Measurements from ENCODE around the gene LST1. TPM values are rescaled to one million over a fixed set of nuclear protein-coding genes. Genes with fewer than 3 reads are reported as not detected.
A peak's percentile ranks its signal among the peaks of the same experiment; 100 is the strongest.

The LST1 gene
- total RNA-seq, 4 donors from 2014 or later = 1.9 to 9.3 (median 6.8) TPM

GRCh38 chr6:31582230-31582643 lies 3.8 kb upstream of the LST1 start, which contains the start of gene LTB:
LTB (minus strand) TSS chr6:31582424; CDS start chr6:31582417, 7 bp downstream.
- 100% methylated on average over 1 of the region's 3 CpGs for WGBS
- intact Hi-C loops (cut with DNase I) = loop anchor here (5.0 kb wide), 1 partner anchor 35 kb away; the partner anchor contains the start of genes ATP6V1G2 and NFKBIL1
- Histone ChIP-seq H3K27ac (replicated peaks in 1 of 4) (peak within 1 kb of the TSS; percentile 77 to 84 (median 80)), H3K36me3 (no peaks in the 10 kb centered on the region), H3K4me3 (peak within 1 kb of the TSS; percentile 67 to 86 (median 70)), H3K4me1 (peaks cover 17 to 24% (median 21%) of the 10 kb centered on the region in 4 donors), H3K9me3 (no peaks in the 10 kb centered on the region), H3K27me3 (peaks cover 0 to 8% (median 3%) of the 10 kb centered on the region in 4 donors)
- no peak for DNase-seq (ENCODE audit: extremely low spot score)
- TF ChIP-seq POLR2AphosphoS5 (IDR thresholded peaks at IDR 0.05) (no peak), POLR2A (IDR thresholded peaks at IDR 0.05; ENCODE audit: low read depth) (no peak), EP300 (IDR thresholded peaks at IDR 0.05) (no peak)
- TF ChIP-seq, protein P1, sequence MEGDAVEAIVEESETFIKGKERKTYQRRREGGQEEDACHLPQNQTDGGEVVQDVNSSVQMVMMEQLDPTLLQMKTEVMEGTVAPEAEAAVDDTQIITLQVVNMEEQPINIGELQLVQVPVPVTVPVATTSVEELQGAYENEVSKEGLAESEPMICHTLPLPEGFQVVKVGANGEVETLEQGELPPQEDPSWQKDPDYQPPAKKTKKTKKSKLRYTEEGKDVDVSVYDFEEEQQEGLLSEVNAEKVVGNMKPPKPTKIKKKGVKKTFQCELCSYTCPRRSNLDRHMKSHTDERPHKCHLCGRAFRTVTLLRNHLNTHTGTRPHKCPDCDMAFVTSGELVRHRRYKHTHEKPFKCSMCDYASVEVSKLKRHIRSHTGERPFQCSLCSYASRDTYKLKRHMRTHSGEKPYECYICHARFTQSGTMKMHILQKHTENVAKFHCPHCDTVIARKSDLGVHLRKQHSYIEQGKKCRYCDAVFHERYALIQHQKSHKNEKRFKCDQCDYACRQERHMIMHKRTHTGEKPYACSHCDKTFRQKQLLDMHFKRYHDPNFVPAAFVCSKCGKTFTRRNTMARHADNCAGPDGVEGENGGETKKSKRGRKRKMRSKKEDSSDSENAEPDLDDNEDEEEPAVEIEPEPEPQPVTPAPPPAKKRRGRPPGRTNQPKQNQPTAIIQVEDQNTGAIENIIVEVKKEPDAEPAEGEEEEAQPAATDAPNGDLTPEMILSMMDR (IDR thresholded peaks at IDR 0.05) = no peak

- H3K4me3 ChIP-seq = no peak overlapping the region
- intact Hi-C loops (cut with DNase I) = no loop called here
- H3K4me1 ChIP-seq = peaks cover 16 to 20% (median 17%) of the 10 kb centered on the region in 4 donors
- H3K9me3 ChIP-seq = no peaks in the 10 kb centered on the region
- peaks cover 0 to 30% (median 3%) of the 10 kb centered on the region in 4 donors for H3K27me3 ChIP-seq
- TF ChIP-seq EP300 (IDR thresholded peaks at IDR 0.05) (no peak), POLR2A (IDR thresholded peaks at IDR 0.05; ENCODE audit: low read depth) (no peak), POLR2AphosphoS5 (IDR thresholded peaks at IDR 0.05) (no peak)
- TF ChIP-seq, protein P1 (IDR thresholded peaks at IDR 0.05) = no peak
- 47% methylated on average over 2 of the region's 2 CpGs for WGBS
- no peak for DNase-seq (ENCODE audit: extremely low spot score)
- no peak overlapping the region for H3K27ac ChIP-seq (replicated peaks in 1 of 4)
- no peaks in the 10 kb centered on the region for H3K36me3 ChIP-seq
These were observed 586 bp upstream of the LST1 start for GRCh38 chr6:31585491-31585890.

- Histone ChIP-seq H3K27me3 (peaks cover 0 to 30% (median 3%) of the 10 kb centered on the region in 4 donors), H3K4me3 (no peak overlapping the region), H3K4me1 (peaks cover 8 to 11% (median 10%) of the 10 kb centered on the region in 4 donors), H3K27ac (replicated peaks in 1 of 4) (peak overlapping the region in 2 of 4 donors; percentile 13 to 27), H3K36me3 (no peaks in the 10 kb centered on the region), H3K9me3 (no peaks in the 10 kb centered on the region)
- DNase-seq (ENCODE audit: extremely low spot score) = no peak
- TF ChIP-seq POLR2AphosphoS5 (IDR thresholded peaks at IDR 0.05) (no peak), POLR2A (IDR thresholded peaks at IDR 0.05; ENCODE audit: low read depth) (no peak)
- TF ChIP-seq, protein P1 (IDR thresholded peaks at IDR 0.05) = no peak
- 46% methylated on average over 7 of the region's 9 CpGs for WGBS
- intact Hi-C loops (cut with DNase I) = no loop called here
These were observed 663 bp downstream of the LST1 start for GRCh38 chr6:31586599-31587281.

GRCh38 chr6:31587791-31588777 lies 2.0 kb downstream of the LST1 start:
- WGBS = 50% methylated on average over 12 of the region's 12 CpGs
- Histone ChIP-seq H3K4me3 (no peak overlapping the region), H3K9me3 (no peaks in the 10 kb centered on the region), H3K36me3 (no peaks in the 10 kb centered on the region), H3K4me1 (no peaks in the 10 kb centered on the region), H3K27ac (replicated peaks in 1 of 4) (no peak overlapping the region), H3K27me3 (peaks cover 0 to 30% (median 3%) of the 10 kb centered on the region in 4 donors)
- TF ChIP-seq, protein P1 (IDR thresholded peaks at IDR 0.05) = no peak
- no peak for TF ChIP-seq POLR2A (IDR thresholded peaks at IDR 0.05; ENCODE audit: low read depth)
- no peak for TF ChIP-seq POLR2AphosphoS5 (IDR thresholded peaks at IDR 0.05)
- TF ChIP-seq EP300 (IDR thresholded peaks at IDR 0.05) = no peak
- DNase-seq (ENCODE audit: extremely low spot score) = no peak
- intact Hi-C loops (cut with DNase I) = no loop called here

All from esophagus muscularis mucosa (tissue), 4 donors.